IPS-20b (cell line): ENCODE data around the gene COBLL1.

ENCODE experiments used
- H3K27ac ChIP-seq: one replicate; pipeline ENCODE4 v1.5.1; 2013; ENCODE audit warnings: low read length
- H3K27me3 ChIP-seq: 2 replicates; pipeline ENCODE4 v1.6.1; 2013; ENCODE audit warnings: mild to moderate bottlenecking, low read length, inconsistent platforms; ENCODE audit not compliant: insufficient read depth
- H3K36me3 ChIP-seq: 2 replicates; pipeline ENCODE4 v1.6.1; 2013; ENCODE audit warnings: low read depth, mild to moderate bottlenecking, inconsistent platforms, low read length, moderate library complexity; ENCODE audit not compliant: insufficient read depth
- H3K4me1 ChIP-seq: 2 replicates; pipeline ENCODE4 v1.6.1; 2013; ENCODE audit warnings: mild to moderate bottlenecking, control low read depth, inconsistent platforms, low read length, moderate library complexity; ENCODE audit not compliant: insufficient read depth
- H3K4me3 ChIP-seq: 2 replicates; pipeline ENCODE4 v1.5.1; 2013; ENCODE audit warnings: mild to moderate bottlenecking, low read length, inconsistent platforms
- H3K9ac ChIP-seq: 2 replicates; pipeline ENCODE4 v1.6.1; 2013; ENCODE audit warnings: low read depth, mild to moderate bottlenecking, inconsistent platforms, low read length, moderate library complexity
- H3K9me3 ChIP-seq: 2 replicates; pipeline ENCODE4 v1.6.1; 2013; ENCODE audit warnings: mild to moderate bottlenecking, low read depth, low read length, inconsistent platforms; ENCODE audit not compliant: insufficient read depth

The COBLL1 gene

GRCh38 chr2:164816046-164816445 is 25.6 kb downstream of the COBLL1 start:
- H3K36me3 ChIP-seq, result no peaks in the 10 kb centered on the region
- no peaks in the 10 kb centered on the region for H3K27me3 ChIP-seq
- H3K9ac ChIP-seq, result no peak overlapping the region
- no peak overlapping the region for H3K4me3 ChIP-seq
- H3K9me3 ChIP-seq, result no peaks in the 10 kb centered on the region
- H3K27ac ChIP-seq, result no peak overlapping the region
- H3K4me1 ChIP-seq, result no peaks in the 10 kb centered on the region

GRCh38 chr2:164815071-164815793 is 26.4 kb downstream of the COBLL1 start:
- Histone ChIP-seq H3K4me3 (no peak overlapping the region), H3K9ac (no peak overlapping the region), H3K9me3 (no peaks in the 10 kb centered on the region), H3K4me1 (no peaks in the 10 kb centered on the region), H3K27ac (no peak overlapping the region), H3K36me3 (no peaks in the 10 kb centered on the region), H3K27me3 (no peaks in the 10 kb centered on the region)

- Histone ChIP-seq H3K9me3 (no peaks in the 10 kb centered on the region), H3K27ac (no peak overlapping the region), H3K9ac (no peak overlapping the region), H3K36me3 (no peaks in the 10 kb centered on the region), H3K4me1 (no peaks in the 10 kb centered on the region), H3K4me3 (no peak overlapping the region), H3K27me3 (no peaks in the 10 kb centered on the region)
Observed at GRCh38 chr2:164813535-164813934, 28.1 kb downstream of the COBLL1 start.

- Histone ChIP-seq H3K27ac (no peak overlapping the region), H3K4me3 (no peak overlapping the region), H3K36me3 (no peaks in the 10 kb centered on the region), H3K4me1 (no peaks in the 10 kb centered on the region), H3K9ac (no peak overlapping the region), H3K9me3 (no peaks in the 10 kb centered on the region), H3K27me3 (no peaks in the 10 kb centered on the region)
Observed at GRCh38 chr2:164812378-164812777, 29.2 kb downstream of the COBLL1 start.

- no peak overlapping the region for H3K27ac ChIP-seq
- H3K36me3 ChIP-seq, result no peaks in the 10 kb centered on the region
- H3K9ac ChIP-seq, result no peak overlapping the region
- H3K4me3 ChIP-seq, result no peak overlapping the region
- no peaks in the 10 kb centered on the region for H3K27me3 ChIP-seq
- H3K4me1 ChIP-seq, result no peaks in the 10 kb centered on the region
- H3K9me3 ChIP-seq, result no peaks in the 10 kb centered on the region
Observed at GRCh38 chr2:164811819-164812218, 29.8 kb downstream of the COBLL1 start.

GRCh38 chr2:164810843-164811242 is 30.8 kb downstream of the COBLL1 start:
- no peak overlapping the region for H3K27ac ChIP-seq
- H3K36me3 ChIP-seq, result no peaks in the 10 kb centered on the region
- H3K9me3 ChIP-seq, result no peaks in the 10 kb centered on the region
- H3K4me1 ChIP-seq, result no peaks in the 10 kb centered on the region
- H3K4me3 ChIP-seq, result no peak overlapping the region
- no peaks in the 10 kb centered on the region for H3K27me3 ChIP-seq
- H3K9ac ChIP-seq, result no peak overlapping the region

- Histone ChIP-seq H3K27me3 (no peaks in the 10 kb centered on the region), H3K27ac (no peak overlapping the region), H3K36me3 (no peaks in the 10 kb centered on the region), H3K9ac (no peak overlapping the region), H3K9me3 (no peaks in the 10 kb centered on the region), H3K4me3 (no peak overlapping the region), H3K4me1 (no peaks in the 10 kb centered on the region)
Observed at GRCh38 chr2:164808776-164809175, 32.8 kb downstream of the COBLL1 start.

- Histone ChIP-seq H3K27me3 (no peaks in the 10 kb centered on the region), H3K4me3 (no peak overlapping the region), H3K27ac (no peak overlapping the region), H3K36me3 (no peaks in the 10 kb centered on the region), H3K9ac (no peak overlapping the region), H3K4me1 (no peaks in the 10 kb centered on the region), H3K9me3 (no peaks in the 10 kb centered on the region)
Observed at GRCh38 chr2:164803776-164804466, 37.7 kb downstream of the COBLL1 start.

GRCh38 chr2:164802095-164802707 is 39.4 kb downstream of the COBLL1 start:
- H3K27me3 ChIP-seq, result no peaks in the 10 kb centered on the region
- H3K4me3 ChIP-seq, result no peak overlapping the region
- H3K27ac ChIP-seq, result no peak overlapping the region
- no peaks in the 10 kb centered on the region for H3K36me3 ChIP-seq
- no peaks in the 10 kb centered on the region for H3K9me3 ChIP-seq
- no peak overlapping the region for H3K9ac ChIP-seq
- H3K4me1 ChIP-seq, result no peaks in the 10 kb centered on the region

GRCh38 chr2:164800572-164800971 is 41.1 kb downstream of the COBLL1 start:
- H3K27ac ChIP-seq, result no peak overlapping the region
- no peaks in the 10 kb centered on the region for H3K27me3 ChIP-seq
- H3K9ac ChIP-seq, result no peak overlapping the region
- H3K4me1 ChIP-seq, result no peaks in the 10 kb centered on the region
- H3K4me3 ChIP-seq, result no peak overlapping the region
- no peaks in the 10 kb centered on the region for H3K9me3 ChIP-seq
- H3K36me3 ChIP-seq, result no peaks in the 10 kb centered on the region

- Histone ChIP-seq H3K4me1 (peaks cover 4% of the 10 kb centered on the region; the same call in 1 of the 2 replicates), H3K27ac (no peak overlapping the region), H3K9ac (no peak overlapping the region), H3K36me3 (no peaks in the 10 kb centered on the region), H3K9me3 (no peaks in the 10 kb centered on the region), H3K4me3 (no peak overlapping the region), H3K27me3 (no peaks in the 10 kb centered on the region)
Observed at GRCh38 chr2:164797627-164798026, 44.0 kb downstream of the COBLL1 start.

- H3K27ac ChIP-seq, result no peak overlapping the region
- peaks cover 4% of the 10 kb centered on the region; the same call in 1 of the 2 replicates for H3K4me1 ChIP-seq
- no peak overlapping the region for H3K4me3 ChIP-seq
Observed at GRCh38 chr2:164796999-164797398, 44.6 kb downstream of the COBLL1 start.

More at GRCh38 chr2:164796999-164797398, 44.6 kb downstream of the COBLL1 start:
- no peaks in the 10 kb centered on the region for H3K9me3 ChIP-seq
- H3K27me3 ChIP-seq, result no peaks in the 10 kb centered on the region
- no peaks in the 10 kb centered on the region for H3K36me3 ChIP-seq
- no peak overlapping the region for H3K9ac ChIP-seq
